HL-60/S4 treated with retinoic acid at 250 ng/mL for 4 days and 3 days (cell line): Measurements from ENCODE around the gene NUTM2E.
"Not testable (repeated sequence)": the region's sequence is repeated elsewhere in the genome, so short reads cannot be mapped to it uniquely, and the experiment has no call there.

Experiments used
- in situ Hi-C: fragments of 300-500 bp; cut with MboI; formaldehyde crosslinking; loops from 2 replicates; pipeline ENCODE4 v1.7.0; 2022; ENCODE audit warnings: low sequenced_read_pairs

NUTM2E gene, protein sequence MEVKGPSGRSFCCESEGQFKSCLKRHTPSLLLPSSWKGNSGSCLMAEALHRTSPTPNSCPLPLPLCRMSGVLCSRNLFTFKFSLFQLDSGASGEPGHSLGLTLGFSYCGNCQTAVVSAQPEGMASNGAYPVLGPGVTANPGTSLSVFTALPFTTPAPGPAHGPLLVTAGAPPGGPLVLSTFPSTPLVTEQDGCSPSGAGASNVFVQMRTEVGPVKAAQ (N-terminal part only)

GRCh38 chr10:79826496-79827215 is at the start of gene NUTM2E:
TSS of gene NUTM2E (plus strand) at chr10:79826739. CDS start at chr10:79841741, 15,002 bp downstream.
- in situ Hi-C loops = not testable (repeated sequence)

- in situ Hi-C loops = not testable (repeated sequence)
Observed at GRCh38 chr10:79777997-79778396, 48.5 kb upstream of the NUTM2E start.

DNA sequence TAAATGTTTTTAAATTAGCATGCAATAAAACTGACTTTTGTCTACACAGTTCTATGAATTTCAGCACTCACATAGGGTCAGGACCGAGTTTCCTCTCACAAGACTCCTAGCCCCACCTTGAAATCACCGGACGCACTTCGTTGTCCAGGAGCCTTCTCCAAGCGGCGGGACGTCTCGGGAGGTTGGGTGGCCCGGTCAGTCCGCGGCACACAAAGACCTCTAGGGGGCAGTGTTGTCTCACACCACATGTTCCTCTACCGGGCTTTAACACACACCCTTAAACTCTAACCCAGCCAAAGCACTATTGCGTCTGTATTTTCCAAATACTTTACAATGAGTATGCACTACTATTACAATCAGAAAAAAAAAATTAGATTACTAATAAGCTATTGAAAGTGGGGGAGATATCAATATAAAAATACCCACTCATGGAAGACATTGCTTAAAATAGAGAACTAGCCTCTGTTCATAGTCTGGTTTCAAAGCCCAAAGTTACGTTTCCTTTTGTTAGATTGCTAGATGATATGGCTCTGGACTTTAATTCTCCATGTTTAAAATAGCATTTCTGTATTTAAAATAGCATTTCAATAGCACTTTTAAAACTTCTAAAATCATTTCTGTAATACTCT is 47.1 kb upstream of the NUTM2E start:
- in situ Hi-C loops = not testable (repeated sequence)

DNA sequence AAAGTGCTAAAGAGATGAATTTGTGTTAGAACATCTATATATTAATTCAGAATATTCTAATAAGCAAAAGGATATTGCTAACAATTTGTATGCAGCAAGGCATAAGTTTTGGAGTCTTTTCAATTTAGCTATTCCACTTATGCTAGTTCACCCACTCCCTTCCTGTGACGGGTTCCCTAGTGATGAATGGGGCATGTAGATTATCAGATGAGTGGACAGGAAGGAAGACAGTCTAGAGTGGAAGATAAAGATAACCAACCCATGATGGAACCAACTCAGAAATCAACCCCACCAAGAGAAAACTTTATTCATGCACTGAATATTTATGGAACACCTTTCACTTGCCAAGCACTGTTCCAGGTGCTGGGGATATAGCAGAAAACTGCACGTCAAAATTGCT is 46.5 kb upstream of the NUTM2E start:
- in situ Hi-C loops = not testable (repeated sequence)

GRCh38 chr10:79781584-79781983 is 45.0 kb upstream of the NUTM2E start:
- in situ Hi-C loops = not testable (repeated sequence)

DNA sequence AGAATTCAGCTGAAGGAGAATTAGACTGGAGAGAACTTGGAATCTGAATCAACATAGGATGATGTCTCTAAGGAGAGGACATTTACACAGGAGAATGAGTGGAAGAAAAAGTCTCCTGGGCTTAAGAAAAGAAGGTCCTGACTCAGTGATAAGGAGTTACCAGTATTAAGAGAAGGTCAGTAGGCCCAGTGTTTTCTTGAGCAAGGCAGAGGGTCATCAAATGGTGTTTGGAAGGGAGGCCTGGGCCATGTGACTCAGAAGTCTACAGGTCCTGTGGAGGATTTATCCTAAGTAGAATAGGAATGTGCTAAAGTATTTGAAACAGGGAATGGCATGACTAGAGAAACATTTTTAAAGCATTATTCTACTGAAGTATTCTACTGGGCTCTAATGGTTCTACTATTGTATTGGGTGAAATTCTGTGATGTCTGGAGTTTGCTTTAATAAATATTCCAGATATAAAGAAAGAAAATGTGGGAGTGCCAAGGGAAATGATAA is 39.0 kb upstream of the NUTM2E start:
- in situ Hi-C loops = not testable (repeated sequence)

DNA sequence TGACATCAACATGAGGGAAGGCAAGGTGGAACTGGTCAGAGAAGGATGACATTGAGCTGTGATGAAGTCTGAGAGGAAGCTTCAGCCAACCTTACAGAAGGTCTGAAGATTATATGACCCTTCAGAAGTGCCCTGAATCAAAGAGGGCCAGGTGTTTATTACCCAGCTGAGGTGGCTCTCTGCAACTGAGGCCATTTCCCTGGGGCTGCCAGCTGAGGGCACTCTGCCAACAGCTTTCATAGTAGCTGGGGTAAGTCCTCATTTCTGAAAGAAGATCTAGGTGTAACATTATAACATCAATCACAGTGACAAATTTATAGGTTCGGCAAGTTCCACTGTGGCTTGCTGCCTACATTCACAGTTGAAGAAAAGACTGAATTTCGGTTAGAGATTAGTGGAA is 37.2 kb upstream of the NUTM2E start:
- in situ Hi-C loops = not testable (repeated sequence)

- in situ Hi-C loops = not testable (repeated sequence)
Observed at GRCh38 chr10:79791906-79792517, 34.5 kb upstream of the NUTM2E start.

DNA sequence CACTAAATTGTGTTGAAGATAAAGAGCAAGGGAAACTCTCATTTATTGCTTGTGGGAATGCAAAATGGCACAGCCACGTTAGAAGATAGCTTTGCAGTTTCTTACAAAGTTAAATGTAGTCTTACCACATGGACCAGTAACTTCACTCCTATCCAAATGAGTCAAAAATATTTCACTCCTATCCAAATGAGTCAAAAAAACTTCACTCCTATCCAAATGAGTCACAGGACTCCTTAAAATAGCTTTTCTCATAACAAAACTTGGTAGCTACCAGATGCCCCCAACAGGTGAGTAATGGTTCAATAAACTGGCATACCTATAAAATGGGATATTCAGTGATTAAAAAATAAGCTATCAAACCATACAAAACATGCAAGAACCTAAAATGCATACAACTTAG is 27.2 kb upstream of the NUTM2E start:
- in situ Hi-C loops = not testable (repeated sequence)

GRCh38 chr10:79805857-79806256 is 20.7 kb upstream of the NUTM2E start:
- in situ Hi-C loops = not testable (repeated sequence)

DNA sequence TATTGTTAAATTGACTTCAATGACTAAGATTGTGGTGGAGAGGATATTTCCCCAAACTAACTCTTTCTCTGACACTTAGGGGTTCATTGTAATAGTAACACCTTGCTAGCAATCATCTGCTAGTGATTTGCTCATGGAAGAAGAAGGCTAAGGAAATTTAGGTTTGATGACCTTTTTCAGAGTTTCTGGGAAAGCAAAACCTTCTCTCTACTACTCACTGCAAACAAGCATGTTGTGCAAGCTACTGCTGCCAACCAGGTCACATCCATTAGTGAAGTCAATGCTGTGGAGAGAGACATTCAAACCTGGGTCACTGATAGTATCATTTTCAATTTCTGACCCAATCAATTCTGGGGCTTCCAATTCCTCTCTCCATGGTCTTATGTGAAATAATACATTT is 14.6 kb upstream of the NUTM2E start:
- in situ Hi-C loops = not testable (repeated sequence)

- in situ Hi-C loops = not testable (repeated sequence)
Observed at GRCh38 chr10:79816290-79816689, 10.2 kb upstream of the NUTM2E start.

DNA sequence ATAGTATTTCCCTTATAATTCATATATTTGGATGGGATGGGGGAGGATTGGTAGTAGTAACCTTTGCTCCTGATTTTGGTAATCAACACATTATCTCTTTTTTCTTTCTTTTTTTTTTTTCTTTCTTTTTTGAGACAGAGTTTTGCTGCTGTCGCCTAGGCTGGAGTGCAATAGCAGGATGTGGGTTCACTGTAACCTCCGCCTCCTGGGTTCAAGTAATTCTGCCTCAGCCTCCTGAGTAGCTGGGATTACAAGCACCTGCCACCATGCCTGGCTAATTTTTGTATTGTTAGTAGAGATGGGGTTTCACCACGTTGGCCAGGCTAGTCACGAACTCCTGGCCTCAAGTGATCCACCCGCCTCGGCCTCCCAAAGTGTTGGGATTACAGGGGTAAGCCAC is 3.2 kb upstream of the NUTM2E start:
- in situ Hi-C loops = not testable (repeated sequence)

DNA sequence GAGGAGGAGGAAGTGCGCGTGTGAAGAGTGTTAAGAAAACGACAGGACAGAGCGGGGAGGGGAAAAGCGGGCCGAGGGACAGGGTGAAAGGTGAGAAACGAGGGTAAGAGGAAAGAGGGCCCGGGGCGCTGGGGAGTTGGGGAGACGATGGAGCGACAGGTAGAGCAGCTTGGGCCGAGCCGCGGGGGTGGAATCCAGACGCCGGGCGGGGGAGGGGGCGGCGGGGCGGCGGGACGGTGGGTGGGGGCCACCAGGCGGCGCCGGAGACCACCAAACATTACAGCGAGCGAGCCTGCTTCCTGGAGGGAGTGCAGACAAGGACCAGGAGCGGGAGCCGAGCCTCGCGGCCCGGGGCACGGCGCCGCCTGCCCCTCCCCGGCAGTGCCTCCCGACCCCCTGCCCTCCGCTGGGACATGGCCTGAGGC is 940 bp upstream of the NUTM2E start:
- in situ Hi-C loops = not testable (repeated sequence)

- in situ Hi-C loops = not testable (repeated sequence)
Observed at GRCh38 chr10:79826131-79826495, 426 bp upstream of the NUTM2E start.

- in situ Hi-C loops = not testable (repeated sequence)
Observed at GRCh38 chr10:79833833-79834232, 7.3 kb downstream of the NUTM2E start.

DNA sequence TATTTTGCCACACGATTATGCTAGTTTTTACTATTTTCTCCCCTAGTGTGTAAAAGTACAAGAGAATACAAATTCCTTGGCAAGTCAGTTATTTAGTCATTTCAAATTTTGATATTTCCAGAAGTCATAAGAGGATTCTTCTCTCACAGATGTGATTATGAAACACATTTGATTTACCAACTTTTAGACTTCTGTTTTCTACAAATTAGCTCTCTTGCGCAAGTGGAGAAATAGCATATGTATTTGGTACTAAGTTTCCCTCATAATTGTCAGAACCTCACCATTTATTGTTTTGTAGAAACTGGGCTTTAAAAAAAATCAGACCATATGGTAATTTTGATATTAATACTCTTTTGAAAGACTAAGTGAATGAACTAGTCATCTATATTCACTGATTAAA is 9.4 kb downstream of the NUTM2E start:
- in situ Hi-C loops = not testable (repeated sequence)

DNA sequence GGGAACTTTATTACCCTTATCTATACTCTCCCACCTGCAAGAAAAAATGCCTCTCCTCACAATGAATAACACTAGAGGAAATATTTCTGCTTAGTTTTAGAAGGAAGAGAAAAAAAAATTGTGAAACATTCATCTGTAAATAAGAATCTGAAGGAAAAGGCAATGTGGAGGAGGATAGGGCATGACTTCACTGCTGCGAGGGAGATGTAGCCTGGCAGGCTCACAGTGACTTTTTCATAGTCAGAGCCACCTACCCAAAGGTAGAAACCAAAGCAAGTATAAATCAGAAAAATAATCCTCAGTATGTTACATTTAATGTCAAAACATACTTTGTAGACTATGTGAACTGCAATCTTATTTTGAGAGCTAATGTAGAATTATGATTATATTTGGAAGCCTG is 10.4 kb downstream of the NUTM2E start:
- in situ Hi-C loops = not testable (repeated sequence)

GRCh38 chr10:79838441-79838840 is 11.9 kb downstream of the NUTM2E start:
- in situ Hi-C loops = not testable (repeated sequence)

GRCh38 chr10:79853191-79853854 is 26.8 kb downstream of the NUTM2E start:
- in situ Hi-C loops = not testable (repeated sequence)

GRCh38 chr10:79862269-79862668 is 35.7 kb downstream of the NUTM2E start:
- in situ Hi-C loops = not testable (repeated sequence)
